Hepatocyte (in vitro differentiated cells): ENCODE results near the gene ALK. TPM values are rescaled to one million over a fixed set of nuclear protein-coding genes. Genes with fewer than 3 reads are reported as not detected.

ENCODE experiments used
- DNase-seq: peaks from one replicate; pipeline ENCODE4 v3.0.0-alpha.2; 2016; ENCODE audit warnings: low spot score
- H2AFZ ChIP-seq: fragments of 200-600 bp; sonication (generic); 2 replicates; pipeline ENCODE4 v1.6.0; 2016; ENCODE audit warnings: antibody characterized with exemption, mild to moderate bottlenecking
- H3K27ac ChIP-seq: fragments of 200-600 bp; sonication (generic); 2 replicates; pipeline ENCODE4 v1.5.1; 2016; ENCODE audit warnings: mild to moderate bottlenecking
- H3K27me3 ChIP-seq: fragments of 200-600 bp; sonication (generic); 2 replicates; pipeline ENCODE4 v1.6.1; 2016
- H3K36me3 ChIP-seq: fragments of 200-600 bp; sonication (generic); replicated peaks from 2 replicates; pipeline ENCODE4 v1.5.1; 2016; ENCODE audit warnings: low read depth; ENCODE audit not compliant: insufficient read depth
- H3K4me1 ChIP-seq: fragments of 200-600 bp; sonication (generic); 2 replicates; pipeline ENCODE4 v1.5.1; 2016; ENCODE audit warnings: mild to moderate bottlenecking, moderate library complexity; ENCODE audit not compliant: insufficient read depth
- H3K4me2 ChIP-seq: fragments of 200-600 bp; sonication (generic); 2 replicates; pipeline ENCODE4 v1.6.0; 2016
- H3K4me3 ChIP-seq: fragments of 200-600 bp; sonication (generic); 2 replicates; pipeline ENCODE4 v1.5.1; 2016; ENCODE audit warnings: mild to moderate bottlenecking
- H3K79me2 ChIP-seq: fragments of 200-600 bp; sonication (generic); 2 replicates; pipeline ENCODE4 v1.6.0; 2017; ENCODE audit warnings: mild to moderate bottlenecking
- H3K9me2 ChIP-seq: fragments of 200-600 bp; sonication (generic); replicated peaks from 2 replicates; pipeline ENCODE4 v1.6.0; 2017; ENCODE audit warnings: mild to moderate bottlenecking; ENCODE audit not compliant: insufficient read depth
- H3K9me3 ChIP-seq: fragments of 200-600 bp; sonication (generic); 2 replicates; pipeline ENCODE4 v1.5.1; 2016; ENCODE audit warnings: low read depth, mild to moderate bottlenecking
- H4K20me1 ChIP-seq: fragments of 200-600 bp; sonication (generic); 2 replicates; pipeline ENCODE4 v1.6.0; 2016; ENCODE audit warnings: mild to moderate bottlenecking; ENCODE audit not compliant: insufficient read depth, poor library complexity, severe bottlenecking
- CTCF ChIP-seq: fragments of 200-600 bp; sonication (generic); IDR thresholded peaks from 2 replicates; pipeline ENCODE4 v1.5.1; 2016; ENCODE audit warnings: antibody characterized with exemption, mild to moderate bottlenecking; ENCODE audit not compliant: poor library complexity
- EZH2 ChIP-seq: fragments of 200-600 bp; sonication (generic); IDR thresholded peaks from 2 replicates; pipeline ENCODE4 v1.6.1; 2016; ENCODE audit warnings: antibody characterized with exemption, mild to moderate bottlenecking, borderline replicate concordance
- EZH2phosphoT487 ChIP-seq: fragments of 200-600 bp; sonication (generic); IDR thresholded peaks from one replicate; pipeline ENCODE4 v1.6.1; 2018; ENCODE audit warnings: antibody characterized with exemption, mild to moderate bottlenecking, low read depth, moderate library complexity; ENCODE audit not compliant: unreplicated experiment, severe bottlenecking
- WGBS: methylation state at CpG from one replicate; pipeline ENCODE4 v1.1.6; 2016; ENCODE audit warnings: low lambda C conversion rate; ENCODE audit errors: missing lambda C conversion rate; 5-methylcytosine and 5-hydroxymethylcytosine counted together
- polyA plus RNA-seq: library from polyadenylated mRNA; unstranded; fragments of >200 nt; fragmentation: Nextera tagmentation; extraction: Ambion mirVana; gene quantifications from 2 replicates; pipeline ENCODE4 v1.2.1, GENCODE V29; 2016
- total RNA-seq: library from RNA; depleted of rRNA; stranded (reverse); fragments of >200 nt; gene quantifications from 2 replicates; pipeline ENCODE4 v1.2.3, GENCODE V29; 2014

The ALK gene
- total and polyA plus RNA-seq, 2 experiments from 2014 or later: 0.16 to 0.27 TPM

GRCh38 chr2:29848566-29849310, 72.6 kb downstream of the ALK start:
- TF ChIP-seq EZH2 (no peak), EZH2phosphoT487 (no peak), CTCF (no peak)
- H2AFZ ChIP-seq: no peak overlapping the region
- 85% methylated on average over 12 of the region's 12 CpGs for WGBS
- no peak for DNase-seq
- H3K79me2 ChIP-seq: no peaks in the 10 kb centered on the region
- H3K36me3 ChIP-seq: no peaks in the 10 kb centered on the region
- no peaks in the 10 kb centered on the region for H3K9me2 ChIP-seq
- no peak overlapping the region for H3K4me3 ChIP-seq
- H3K27ac ChIP-seq: no peak overlapping the region
- H4K20me1 ChIP-seq: no peaks in the 10 kb centered on the region
- no peaks in the 10 kb centered on the region for H3K4me1 ChIP-seq
- H3K9me3 ChIP-seq: no peaks in the 10 kb centered on the region
- H3K27me3 ChIP-seq: peaks cover 1% of the 10 kb centered on the region
- H3K4me2 ChIP-seq: no peak overlapping the region

DNA sequence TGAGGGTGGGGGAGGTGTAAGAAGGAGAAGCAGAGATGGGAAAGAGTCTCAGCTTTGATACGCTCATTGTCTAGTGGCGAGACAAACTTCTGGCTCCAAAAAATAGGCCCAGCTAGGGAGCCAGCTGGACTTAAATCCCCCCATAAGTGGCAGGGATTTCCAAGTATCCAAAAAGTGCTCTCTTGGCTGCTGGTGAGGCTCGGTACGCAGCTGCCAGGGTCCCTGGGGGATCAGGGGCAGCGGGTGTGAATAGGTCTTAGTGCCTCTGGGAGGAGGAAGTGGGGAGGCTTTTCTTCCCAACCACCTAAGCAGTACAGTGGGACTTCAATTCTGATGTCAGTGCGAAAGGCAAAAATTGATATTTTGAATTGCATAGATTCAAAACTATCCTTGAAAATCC, 73.5 kb downstream of the ALK start:
- Histone ChIP-seq H2AFZ (no peak overlapping the region), H3K9me3 (no peaks in the 10 kb centered on the region), H3K79me2 (no peaks in the 10 kb centered on the region), H3K27me3 (peaks cover 8% of the 10 kb centered on the region), H3K27ac (no peak overlapping the region), H3K4me2 (no peak overlapping the region), H4K20me1 (no peaks in the 10 kb centered on the region), H3K9me2 (no peaks in the 10 kb centered on the region), H3K4me3 (no peak overlapping the region), H3K36me3 (no peaks in the 10 kb centered on the region), H3K4me1 (no peaks in the 10 kb centered on the region)
- TF ChIP-seq EZH2phosphoT487: no peak
- no peak for TF ChIP-seq EZH2
- no peak for TF ChIP-seq CTCF
- DNase-seq: no peak
- 73% methylated on average over 6 of the region's 6 CpGs for WGBS

DNA sequence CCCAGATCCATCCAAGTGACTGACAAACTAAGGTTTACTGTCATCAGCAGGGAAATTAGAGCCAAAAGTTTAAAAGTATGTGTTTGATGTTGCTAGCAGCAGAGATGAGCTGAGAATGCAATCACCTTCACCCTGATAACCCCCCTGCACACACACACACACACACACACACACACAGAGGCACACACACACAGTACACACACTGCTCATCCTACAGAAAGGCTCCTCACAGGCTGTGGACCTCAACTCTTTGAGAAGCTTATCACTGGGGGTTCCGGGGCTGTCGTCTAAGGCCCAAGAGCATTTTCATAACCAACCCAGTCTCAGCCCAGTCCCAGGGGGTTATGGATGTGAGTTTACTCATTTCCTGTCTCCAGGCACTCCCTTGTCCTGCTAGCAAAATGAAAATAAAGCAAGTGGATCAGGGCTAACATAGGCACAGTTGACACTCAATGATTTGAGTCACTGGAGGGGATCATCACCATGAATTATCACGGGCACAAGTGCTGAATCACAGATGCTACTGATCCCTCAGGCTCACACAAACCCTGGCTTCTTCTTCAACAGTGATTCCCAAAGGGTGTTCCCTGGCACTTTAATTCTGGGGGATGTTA, 76.6 kb downstream of the ALK start:
- WGBS: 84% methylated on average over 3 of the region's 3 CpGs
- Histone ChIP-seq H3K4me1 (no peaks in the 10 kb centered on the region), H4K20me1 (no peaks in the 10 kb centered on the region), H3K79me2 (no peaks in the 10 kb centered on the region), H3K27ac (no peak overlapping the region), H3K9me2 (no peaks in the 10 kb centered on the region), H3K36me3 (no peaks in the 10 kb centered on the region), H3K9me3 (no peaks in the 10 kb centered on the region), H3K27me3 (peaks cover 21% of the 10 kb centered on the region), H2AFZ (no peak overlapping the region), H3K4me2 (no peak overlapping the region), H3K4me3 (no peak overlapping the region)
- no peak for DNase-seq
- TF ChIP-seq CTCF (no peak), EZH2phosphoT487 (no peak), EZH2 (no peak)
